Keratinocyte (primary cell): ENCODE results near the gene HCRT.

ENCODE experiments used
- CTCF ChIP-seq, 3 experiments: IDR thresholded peaks in 1 of 3; conservative IDR thresholded peaks in 1 of 3; optimal IDR thresholded peaks in 1 of 3; 2 replicates in 2 of 3; 3 replicates in 1 of 3; pipeline versions ENCODE3 to v1.5.1; 2011; ENCODE audit warnings: low read length in 3 of 3, mild to moderate bottlenecking in 3 of 3, moderate library complexity in 2 of 3, control low read depth in 1 of 3, inconsistent platforms in 1 of 3; ENCODE audit not compliant: insufficient read depth in 2 of 3; ENCODE audit errors: extremely low read depth in 1 of 3
- EZH2 ChIP-seq: IDR thresholded peaks from one replicate; pipeline ENCODE4 v1.6.1; 2012; ENCODE audit warnings: inconsistent platforms, mild to moderate bottlenecking, low read length, moderate library complexity

- TF ChIP-seq CTCF (optimal IDR thresholded peaks at IDR 0.05 in 1 of 3, IDR thresholded peaks at IDR 0.05 in 1 of 3, conservative IDR thresholded peaks at IDR 0.05 in 1 of 3; ENCODE audit: extremely low read depth in 1 of 3, insufficient read depth in 2 of 3, low read length in 3 of 3), result no peak
- TF ChIP-seq EZH2, result no peak
Observed at GRCh38 chr17:42201458-42201772, 16.2 kb upstream of the HCRT start.
